Purkinje cell (primary cell): ENCODE results near the gene LRRC43. TPM values are rescaled to one million over a fixed set of nuclear protein-coding genes. Genes with fewer than 3 reads are reported as not detected.

Experiments
- polyA plus RNA-seq: library from polyadenylated mRNA; unstranded; fragments of >200 nt; fragmentation: Nextera tagmentation; gene quantifications from 2 replicates; pipeline ENCODE4 v1.2.1, GENCODE V29; 2014

The LRRC43 gene, protein sequence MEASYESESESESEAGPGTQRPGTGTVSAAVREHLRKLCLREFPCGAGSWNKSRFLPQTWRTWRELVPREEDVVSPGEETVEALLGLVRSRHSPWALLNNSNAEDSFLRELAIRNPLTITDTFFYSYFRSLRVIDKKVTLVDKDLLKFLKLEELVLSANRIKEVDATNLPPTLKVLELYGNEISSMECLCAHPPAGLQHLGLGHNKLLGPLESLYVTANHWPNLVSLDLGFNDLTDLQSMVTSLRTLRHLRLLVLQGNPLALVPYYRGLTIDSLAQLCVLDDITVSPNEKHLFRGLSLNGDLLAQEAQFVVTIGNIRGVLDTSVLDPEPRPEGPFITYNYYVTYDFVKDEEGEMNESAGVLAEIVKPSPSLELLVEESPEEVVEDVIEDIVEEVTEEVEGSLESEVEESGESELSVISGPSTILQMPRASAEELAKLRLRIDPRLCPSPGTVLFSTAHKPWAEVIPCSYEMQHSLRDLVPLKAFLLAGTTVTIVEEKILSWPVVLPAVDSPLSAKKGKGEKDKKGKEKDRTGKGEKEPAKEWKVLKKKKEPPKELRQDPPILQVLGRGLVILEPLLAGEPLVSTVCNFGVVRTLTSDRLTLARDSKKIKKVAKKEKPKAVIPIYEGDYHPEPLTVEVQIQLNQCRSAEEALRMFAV
- polyA plus RNA-seq: 0.73 TPM in 1 of 2 replicates, not detected in the other

DNA sequence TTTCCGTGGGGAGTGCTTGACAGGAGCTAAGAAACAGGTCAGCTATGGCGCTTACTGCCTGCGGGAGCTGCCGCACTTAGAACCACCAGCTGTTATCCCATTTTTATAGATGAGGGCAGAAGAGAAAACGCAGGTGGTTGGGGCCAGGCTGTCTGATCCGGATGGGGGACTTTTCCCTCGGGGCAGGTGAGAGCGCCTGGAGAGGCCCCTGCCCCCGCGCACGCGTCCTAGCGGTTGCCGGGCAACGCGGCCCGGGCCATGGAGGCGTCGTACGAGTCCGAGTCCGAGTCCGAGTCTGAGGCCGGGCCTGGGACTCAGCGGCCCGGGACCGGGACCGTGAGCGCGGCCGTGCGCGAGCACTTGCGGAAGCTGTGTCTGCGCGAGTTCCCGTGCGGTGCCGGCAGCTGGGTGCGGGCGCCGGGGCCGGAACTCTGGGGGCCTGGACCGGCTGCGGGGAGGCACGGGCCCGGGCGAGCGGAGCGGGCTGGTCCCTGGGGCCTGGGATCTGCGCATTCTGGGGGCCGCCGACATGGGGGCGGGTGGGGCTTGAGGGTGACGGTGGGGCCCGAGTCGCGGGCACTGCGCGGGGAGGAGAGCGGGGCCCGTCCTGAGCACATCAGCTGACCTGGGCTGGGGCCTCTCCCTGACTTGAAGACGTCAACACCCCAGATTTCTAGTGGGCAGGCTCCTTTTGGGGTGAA lies at the start of gene LRRC43:
Gene LRRC43 (plus strand): TSS at position 237 of the 701 bp plus-strand sequence. CDS start 22 bp downstream, at position 259.

DNA sequence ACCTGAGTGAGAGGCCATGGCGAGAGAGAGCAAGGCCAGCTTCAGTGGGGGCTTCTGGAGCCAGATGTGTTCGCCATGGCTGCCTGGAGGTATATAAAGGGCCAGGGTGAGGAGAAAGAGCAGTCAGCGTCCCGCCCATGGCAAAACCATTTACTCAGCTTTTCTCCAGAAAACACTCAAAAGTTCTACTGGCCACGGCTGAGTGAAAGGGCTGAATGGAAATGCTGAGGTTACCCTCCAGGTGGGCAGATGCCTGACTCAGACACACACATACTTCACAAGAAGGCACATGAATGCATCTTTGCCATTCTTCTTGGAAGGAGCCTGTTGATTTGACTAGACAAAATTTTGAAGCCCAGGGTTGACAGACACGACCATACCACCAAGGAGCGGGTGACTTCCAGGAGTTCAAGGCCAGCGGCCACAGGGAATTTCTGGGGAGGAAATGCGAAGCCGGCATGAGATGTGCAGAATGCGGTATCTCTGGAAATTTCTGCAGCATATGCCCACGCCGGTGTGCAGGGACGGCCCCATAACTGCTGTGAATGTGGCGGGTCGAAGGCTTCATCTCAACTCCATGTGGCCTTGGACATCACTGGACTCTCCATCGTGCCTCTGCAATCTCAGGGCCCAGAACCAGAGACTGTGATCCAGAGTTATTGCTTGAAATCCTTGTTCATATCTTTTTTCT lies 8.6 kb upstream of the LRRC43 start, which contains the start of gene IL31:
Gene IL31 (minus strand): TSS at position 67 of the 691 bp plus-strand sequence. CDS start 49 bp downstream, at position 18.

DNA sequence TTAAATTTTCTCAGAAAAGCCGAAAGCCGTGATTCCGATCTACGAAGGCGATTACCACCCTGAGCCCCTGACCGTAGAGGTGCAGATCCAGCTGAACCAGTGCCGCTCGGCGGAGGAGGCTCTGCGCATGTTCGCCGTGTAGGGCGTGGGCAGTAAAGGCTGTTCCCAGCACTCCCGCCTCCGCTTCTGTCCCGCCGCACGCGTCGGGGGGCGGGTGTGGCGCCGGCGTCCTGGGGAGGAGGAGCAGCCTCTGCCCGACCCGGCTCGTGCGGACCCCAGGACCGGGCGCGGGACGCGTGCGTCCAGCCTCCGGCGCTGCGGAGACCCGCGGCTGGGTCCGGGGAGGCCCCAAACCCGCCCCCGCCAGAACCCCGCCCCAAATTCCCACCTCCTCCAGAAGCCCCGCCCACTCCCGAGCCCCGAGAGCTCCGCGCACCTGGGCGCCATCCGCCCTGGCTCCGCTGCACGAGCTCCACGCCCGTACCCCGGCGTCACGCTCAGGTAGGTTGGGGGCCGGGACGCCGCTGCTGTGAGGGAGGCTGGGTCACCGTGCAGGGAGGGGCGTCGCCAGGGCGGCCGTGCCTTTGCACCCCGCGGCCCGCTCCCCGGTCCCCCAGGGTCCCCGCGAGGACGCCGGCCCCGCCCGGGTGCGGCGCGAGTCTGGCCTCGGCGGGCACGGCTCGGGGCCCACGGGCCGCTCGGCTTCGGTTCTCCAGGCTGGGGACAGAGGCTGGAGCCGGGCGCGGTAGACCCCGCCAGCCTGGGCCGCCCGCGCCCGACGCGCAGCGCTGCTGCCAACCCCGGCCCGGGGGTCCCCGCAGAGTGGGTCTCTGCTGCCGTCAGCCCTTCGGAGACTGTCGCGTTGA lies 20.6 kb downstream of the LRRC43 start, which contains the start of gene B3GNT4:
Gene B3GNT4 (plus strand): TSS at position 409 of the 866 bp plus-strand sequence. CDS start 910 bp downstream, outside the sequence.

DNA sequence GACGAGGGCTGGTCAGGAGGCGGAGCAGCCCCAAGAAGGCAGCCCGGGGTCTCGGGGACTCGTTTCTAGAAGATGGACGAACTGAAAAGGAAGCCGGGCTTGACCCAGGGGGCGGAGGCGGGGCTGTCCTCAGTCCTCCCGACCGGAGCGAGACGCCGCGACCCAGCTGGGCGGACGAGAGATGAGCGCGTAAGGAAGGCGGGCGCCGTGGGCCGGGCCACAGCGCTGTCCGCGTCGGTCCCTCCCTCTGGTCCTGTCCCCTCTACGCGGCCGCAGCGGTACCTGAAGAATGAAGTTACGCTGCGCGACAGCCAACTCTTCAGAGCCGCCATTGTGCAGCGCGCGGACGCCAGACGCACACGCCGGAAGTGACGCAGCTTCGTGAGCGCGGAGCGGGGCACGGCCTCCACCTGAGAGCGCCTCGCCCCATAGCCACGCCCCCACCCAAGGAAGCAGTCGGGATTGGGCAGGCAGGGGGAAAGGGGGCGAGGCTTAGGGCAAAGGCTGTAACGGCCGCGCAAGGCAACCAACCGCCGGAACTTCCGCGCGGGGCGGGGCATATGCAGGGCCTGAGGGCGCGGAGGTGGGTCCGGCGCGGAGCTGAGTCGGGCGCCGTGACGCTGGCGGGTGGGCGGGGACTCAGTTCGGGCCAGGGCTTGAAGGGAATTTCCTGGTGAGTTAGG lies 42.9 kb downstream of the LRRC43 start, which contains the start of gene DIABLO:
Gene DIABLO (minus strand): TSS at position 370 of the 683 bp plus-strand sequence. CDS start 38 bp downstream, at position 332.

Other genes starting within 250 kb of the LRRC43 start
- gene BCL7A, start 161.2 kb upstream of the LRRC43 start, polyA plus RNA-seq: 4.0 and 6.4 TPM in 2 replicates
- 2.3 and 2.9 TPM in 2 replicates for gene MLXIP, start 104.4 kb upstream of the LRRC43 start, polyA plus RNA-seq
- gene IL31, start 8.9 kb upstream of the LRRC43 start, polyA plus RNA-seq: not detected in 2 replicates
- gene B3GNT4, start 20.6 kb downstream of the LRRC43 start, polyA plus RNA-seq: 3.0 and 4.2 TPM in 2 replicates
- gene DIABLO, start 42.9 kb downstream of the LRRC43 start, polyA plus RNA-seq: 50.7 and 61.4 TPM in 2 replicates
- gene VPS33A, start 83.4 kb downstream of the LRRC43 start, polyA plus RNA-seq: 8.6 and 17.3 TPM in 2 replicates
- 38.1 and 57.9 TPM in 2 replicates for gene CLIP1, start 239.5 kb downstream of the LRRC43 start, polyA plus RNA-seq